Stimulated activated CD4-positive, alpha-beta T cell treated with anti-CD3 and anti-CD28 coated beads, Interleukin-15, amount 100 ng/mL, for 1 hour (primary cell): Measurements from ENCODE around the gene SMOC2.

Experiments used
- DNase-seq, 2 donors: peaks; one replicate each; pipeline ENCODE4 v3.0.0-alpha.2; 2020; ENCODE audit warnings: low read depth in 1 of 2, low spot score in 1 of 2

The SMOC2 gene, protein sequence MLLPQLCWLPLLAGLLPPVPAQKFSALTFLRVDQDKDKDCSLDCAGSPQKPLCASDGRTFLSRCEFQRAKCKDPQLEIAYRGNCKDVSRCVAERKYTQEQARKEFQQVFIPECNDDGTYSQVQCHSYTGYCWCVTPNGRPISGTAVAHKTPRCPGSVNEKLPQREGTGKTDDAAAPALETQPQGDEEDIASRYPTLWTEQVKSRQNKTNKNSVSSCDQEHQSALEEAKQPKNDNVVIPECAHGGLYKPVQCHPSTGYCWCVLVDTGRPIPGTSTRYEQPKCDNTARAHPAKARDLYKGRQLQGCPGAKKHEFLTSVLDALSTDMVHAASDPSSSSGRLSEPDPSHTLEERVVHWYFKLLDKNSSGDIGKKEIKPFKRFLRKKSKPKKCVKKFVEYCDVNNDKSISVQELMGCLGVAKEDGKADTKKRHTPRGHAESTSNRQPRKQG

DNA sequence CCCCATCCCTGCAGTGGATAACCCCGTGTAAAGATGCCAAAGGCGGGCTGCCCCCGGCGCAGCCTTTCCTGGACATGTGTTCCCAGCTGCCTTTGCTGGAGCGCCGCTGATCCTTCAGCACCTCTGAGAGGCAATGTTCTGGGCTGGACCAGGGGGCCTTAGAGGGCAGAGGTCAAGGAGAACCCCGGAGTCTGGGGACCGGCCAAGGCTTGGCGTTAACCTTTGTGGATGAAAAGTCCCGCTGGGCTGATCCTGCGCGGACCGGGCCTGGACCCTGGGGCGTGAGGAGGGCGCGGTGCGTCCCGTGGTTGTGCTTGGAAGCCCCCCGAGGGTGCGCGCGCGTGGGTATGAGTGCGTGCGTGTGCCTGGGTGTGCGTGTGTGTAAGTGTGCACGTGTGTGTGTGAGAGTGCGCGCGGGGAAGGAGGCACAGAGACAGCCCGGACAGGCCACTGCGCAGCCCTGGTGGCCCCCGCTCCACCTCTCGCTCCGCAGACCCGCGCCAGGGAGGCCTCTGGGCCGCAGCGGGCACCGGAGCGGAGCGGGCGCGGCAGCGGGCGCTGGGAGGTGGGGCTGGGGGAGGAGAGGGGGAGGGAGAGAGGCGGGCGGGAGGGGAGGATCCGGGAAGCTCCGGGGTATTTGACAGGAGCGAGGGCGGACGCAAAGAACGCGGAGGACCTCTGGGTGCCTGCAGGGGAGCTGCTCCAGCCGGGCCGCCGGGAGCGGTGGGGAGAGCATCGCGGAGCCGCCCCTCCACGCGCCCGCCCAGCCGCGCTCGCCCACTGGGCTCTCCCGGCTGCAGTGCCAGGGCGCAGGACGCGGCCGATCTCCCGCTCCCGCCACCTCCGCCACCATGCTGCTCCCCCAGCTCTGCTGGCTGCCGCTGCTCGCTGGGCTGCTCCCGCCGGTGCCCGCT is at the start of gene SMOC2:
Gene SMOC2 (plus strand): TSS at position 665 of the 914 bp plus-strand sequence. CDS start 187 bp downstream, at position 852.
- DNase-seq = no peak

- no peak for DNase-seq
Measured at GRCh38 chr6:168393126-168393870, 47.7 kb upstream of the SMOC2 start.

GRCh38 chr6:168394606-168395005 is 46.4 kb upstream of the SMOC2 start:
- no peak for DNase-seq

GRCh38 chr6:168395983-168396382 is 45.0 kb upstream of the SMOC2 start:
- DNase-seq = no peak

DNA sequence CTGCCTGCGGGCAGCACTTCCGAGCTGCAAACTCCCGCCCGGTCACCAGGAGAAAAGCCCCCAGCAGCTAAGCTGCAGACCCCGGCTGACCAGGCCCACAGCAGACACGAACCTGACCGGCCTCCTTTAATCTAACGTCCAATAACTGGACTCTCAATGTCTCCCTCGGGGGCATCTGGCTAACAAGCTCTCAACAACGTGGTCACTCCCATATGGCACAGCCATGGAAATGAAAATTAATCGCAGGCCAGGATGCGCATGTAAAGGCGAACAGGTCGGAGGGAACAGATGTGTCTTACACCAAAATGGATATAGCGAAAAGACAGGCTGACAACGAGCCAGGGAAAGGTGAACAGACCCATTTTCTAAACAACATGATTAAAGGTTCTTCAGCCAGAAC is 44.4 kb upstream of the SMOC2 start:
- no peak for DNase-seq

GRCh38 chr6:168397012-168397411 is 44.0 kb upstream of the SMOC2 start:
- DNase-seq = no peak

DNA sequence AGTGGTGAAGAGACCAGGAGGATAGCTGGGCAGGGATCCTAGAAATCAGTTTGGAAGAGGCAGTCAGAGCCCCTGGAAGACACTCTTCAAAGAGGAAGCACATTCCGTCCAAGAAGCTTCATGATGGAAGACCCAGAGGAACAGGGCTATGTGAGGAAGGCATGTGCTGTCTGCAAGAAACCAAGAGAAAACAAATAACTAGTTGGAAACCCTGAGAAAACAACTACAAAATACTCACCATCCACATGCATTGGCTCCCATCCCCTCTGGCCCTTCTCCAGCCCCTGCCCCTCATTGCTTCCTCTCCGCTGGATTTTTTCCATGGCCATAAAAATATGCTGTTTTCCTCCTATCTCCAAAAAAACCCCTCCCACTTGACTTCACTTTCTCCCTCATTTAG is 40.9 kb upstream of the SMOC2 start:
- no peak for DNase-seq

GRCh38 chr6:168403370-168404005 is 37.5 kb upstream of the SMOC2 start:
- no peak for DNase-seq

GRCh38 chr6:168404560-168404959 is 36.4 kb upstream of the SMOC2 start:
- DNase-seq = no peak

GRCh38 chr6:168407842-168408241 is 33.1 kb upstream of the SMOC2 start:
- no peak for DNase-seq

GRCh38 chr6:168408504-168409136 is 32.4 kb upstream of the SMOC2 start:
- DNase-seq = no peak

GRCh38 chr6:168410035-168410434 is 30.9 kb upstream of the SMOC2 start:
- DNase-seq = no peak

- DNase-seq = no peak
Measured at GRCh38 chr6:168410554-168411011, 30.4 kb upstream of the SMOC2 start.

DNA sequence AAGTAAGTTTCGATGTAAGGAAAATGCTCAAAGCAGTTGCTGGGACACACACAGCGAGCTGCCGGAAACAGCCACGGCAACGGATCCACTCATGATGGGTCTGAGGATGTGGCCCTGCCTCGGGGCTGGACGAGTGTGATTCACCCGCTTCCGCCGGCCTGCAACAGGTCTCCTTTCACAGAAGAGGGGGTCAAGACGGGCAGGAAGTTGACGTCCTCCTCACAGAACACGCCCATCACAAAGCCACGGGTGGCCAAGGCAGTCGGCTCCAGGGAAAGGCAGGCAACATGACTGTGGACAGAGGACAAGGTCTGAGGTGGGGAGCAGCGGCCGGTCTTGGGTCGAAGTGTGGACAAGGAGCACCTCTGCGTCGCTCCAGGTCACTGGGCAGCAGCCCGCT is 29.9 kb upstream of the SMOC2 start:
- DNase-seq = no peak

GRCh38 chr6:168411793-168412192 is 29.2 kb upstream of the SMOC2 start:
- DNase-seq = no peak

GRCh38 chr6:168412456-168412855 is 28.5 kb upstream of the SMOC2 start:
- no peak for DNase-seq

DNA sequence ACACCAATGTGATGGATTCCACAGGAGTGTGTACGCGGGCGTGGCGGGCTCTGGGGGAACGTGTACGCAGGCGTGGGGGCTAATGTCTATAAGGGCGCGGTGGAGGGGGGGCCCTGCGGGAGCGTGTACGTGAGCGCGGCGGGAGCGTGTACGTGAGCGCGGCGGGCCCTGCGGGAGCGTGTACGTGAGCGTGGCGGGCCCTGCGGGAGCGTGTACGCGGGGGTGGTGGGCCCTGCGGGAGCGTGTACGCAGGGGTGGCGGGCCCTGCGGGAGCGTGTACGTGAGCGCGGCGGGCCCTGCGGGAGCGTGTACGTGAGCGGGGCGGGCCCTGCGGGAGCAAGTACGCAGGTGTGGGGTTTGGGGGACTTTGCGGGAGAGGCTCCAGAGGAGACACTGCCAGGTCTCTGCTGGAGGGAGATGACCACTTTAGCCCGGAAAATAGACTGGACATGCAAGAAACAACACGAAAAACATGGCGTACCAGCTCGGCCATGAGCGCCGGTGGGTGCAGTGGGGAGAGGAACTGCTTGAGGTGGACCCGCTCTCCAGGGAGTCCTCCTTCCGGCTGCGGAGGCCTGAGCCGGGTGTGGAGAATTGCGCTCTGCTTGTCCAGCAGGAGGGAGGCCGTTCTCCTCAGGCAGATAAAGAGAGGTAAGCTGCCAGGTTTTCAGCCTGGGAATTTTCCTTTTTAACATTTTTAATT is 27.8 kb upstream of the SMOC2 start:
- no peak for DNase-seq

- no peak for DNase-seq
Measured at GRCh38 chr6:168413856-168414255, 27.1 kb upstream of the SMOC2 start.

DNA sequence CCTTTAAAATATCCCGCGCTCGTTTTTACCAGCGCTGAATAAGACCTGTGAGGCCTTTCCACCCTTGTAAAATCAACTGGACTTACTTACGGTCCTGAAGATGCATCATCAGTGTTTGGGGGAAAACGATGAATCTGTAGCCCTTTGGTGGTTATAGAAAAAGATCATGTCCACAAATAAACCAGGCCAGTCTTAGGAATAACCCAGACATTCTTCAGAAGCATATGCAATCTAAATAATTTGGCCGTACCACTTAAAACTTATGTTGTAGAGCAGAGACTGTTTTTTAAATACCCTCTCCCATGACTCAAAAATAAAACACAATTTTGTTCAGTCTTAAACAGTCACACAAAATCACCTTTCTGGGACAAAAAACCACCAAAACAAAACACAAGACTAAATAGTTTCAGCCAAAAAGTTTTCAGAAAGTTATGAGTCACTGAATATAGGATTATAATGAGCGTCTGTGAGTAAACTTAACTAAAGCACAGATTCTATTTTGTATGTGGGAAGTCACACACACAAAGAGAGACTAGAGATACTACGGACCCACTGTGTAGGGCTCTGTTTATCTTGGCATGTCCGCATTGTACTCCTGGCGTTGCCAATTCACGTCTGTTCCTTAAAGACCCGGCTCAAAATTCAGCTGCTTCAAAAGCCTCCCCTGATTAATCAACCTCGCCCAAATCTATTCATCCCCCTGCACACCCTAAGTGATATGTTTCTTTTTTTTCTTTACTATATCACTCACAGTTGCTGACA is 26.5 kb upstream of the SMOC2 start:
- no peak for DNase-seq
